Measurements from ENCODE around the gene GIGYF1. TPM values are rescaled to one million over a fixed set of nuclear protein-coding genes. Genes with fewer than 3 reads are reported as not detected.

The GIGYF1 gene
- polyA plus RNA-seq, 1 donor from 2014 or later, result 28.3 TPM

DNA sequence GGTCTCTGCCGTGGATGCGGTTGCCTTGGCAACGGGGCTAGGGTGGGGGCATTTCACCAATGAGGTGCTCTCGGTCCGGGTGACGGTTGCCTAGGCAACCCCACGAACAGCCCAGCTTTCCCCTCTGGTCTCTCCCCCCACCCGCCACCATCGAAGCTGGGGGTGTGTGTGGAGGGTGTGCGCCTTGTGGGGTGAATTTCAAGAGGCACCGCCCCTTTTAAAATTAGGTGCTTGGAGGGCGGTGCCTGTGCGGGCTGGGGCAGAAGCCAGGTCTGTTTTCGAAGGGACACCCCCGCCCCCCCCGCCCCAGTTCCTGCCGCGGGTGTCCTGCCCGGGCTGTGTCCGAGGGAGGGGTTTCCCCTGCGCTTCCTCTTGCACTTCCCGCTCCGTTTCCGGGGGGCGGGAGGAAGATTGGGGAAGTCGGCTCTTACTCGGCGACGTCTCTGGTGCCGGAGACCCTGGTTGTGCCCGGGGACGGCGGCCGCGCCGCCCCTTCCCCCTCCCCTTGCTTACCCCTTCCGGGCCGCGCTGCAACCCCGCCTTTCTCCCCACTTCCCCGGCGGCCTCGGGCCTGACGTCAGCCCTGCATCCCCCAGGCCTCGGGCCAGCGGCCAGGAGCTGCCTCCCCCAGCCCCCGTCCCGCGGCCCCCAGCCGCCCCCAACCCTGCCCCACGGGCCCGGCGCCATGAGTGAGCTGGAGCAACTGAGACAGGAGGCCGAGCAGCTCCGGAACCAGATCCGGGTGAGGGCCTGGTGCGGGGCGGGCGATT, 18.3 kb downstream of the GIGYF1 start:
- H3F3A ChIP-seq (ENCODE audit: insufficient read depth, low read length, poor library complexity, severe bottlenecking), result no peaks in the 10 kb centered on the region
- peak overlapping the region; percentile 97 for H3K9ac ChIP-seq (ENCODE audit: low read length)
- peaks cover 3% of the 10 kb centered on the region for H3K36me3 ChIP-seq (ENCODE audit: insufficient read depth, low read length)
- peak overlapping the region; percentile 73 for H3K27ac ChIP-seq (ENCODE audit: low read length)
- TF ChIP-seq, protein P1, sequence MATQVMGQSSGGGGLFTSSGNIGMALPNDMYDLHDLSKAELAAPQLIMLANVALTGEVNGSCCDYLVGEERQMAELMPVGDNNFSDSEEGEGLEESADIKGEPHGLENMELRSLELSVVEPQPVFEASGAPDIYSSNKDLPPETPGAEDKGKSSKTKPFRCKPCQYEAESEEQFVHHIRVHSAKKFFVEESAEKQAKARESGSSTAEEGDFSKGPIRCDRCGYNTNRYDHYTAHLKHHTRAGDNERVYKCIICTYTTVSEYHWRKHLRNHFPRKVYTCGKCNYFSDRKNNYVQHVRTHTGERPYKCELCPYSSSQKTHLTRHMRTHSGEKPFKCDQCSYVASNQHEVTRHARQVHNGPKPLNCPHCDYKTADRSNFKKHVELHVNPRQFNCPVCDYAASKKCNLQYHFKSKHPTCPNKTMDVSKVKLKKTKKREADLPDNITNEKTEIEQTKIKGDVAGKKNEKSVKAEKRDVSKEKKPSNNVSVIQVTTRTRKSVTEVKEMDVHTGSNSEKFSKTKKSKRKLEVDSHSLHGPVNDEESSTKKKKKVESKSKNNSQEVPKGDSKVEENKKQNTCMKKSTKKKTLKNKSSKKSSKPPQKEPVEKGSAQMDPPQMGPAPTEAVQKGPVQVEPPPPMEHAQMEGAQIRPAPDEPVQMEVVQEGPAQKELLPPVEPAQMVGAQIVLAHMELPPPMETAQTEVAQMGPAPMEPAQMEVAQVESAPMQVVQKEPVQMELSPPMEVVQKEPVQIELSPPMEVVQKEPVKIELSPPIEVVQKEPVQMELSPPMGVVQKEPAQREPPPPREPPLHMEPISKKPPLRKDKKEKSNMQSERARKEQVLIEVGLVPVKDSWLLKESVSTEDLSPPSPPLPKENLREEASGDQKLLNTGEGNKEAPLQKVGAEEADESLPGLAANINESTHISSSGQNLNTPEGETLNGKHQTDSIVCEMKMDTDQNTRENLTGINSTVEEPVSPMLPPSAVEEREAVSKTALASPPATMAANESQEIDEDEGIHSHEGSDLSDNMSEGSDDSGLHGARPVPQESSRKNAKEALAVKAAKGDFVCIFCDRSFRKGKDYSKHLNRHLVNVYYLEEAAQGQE (IDR thresholded peaks at IDR 0.05; ENCODE audit: borderline replicate concordance), result no peak
- TF ChIP-seq POLR2AphosphoS5 (IDR thresholded peaks at IDR 0.05), result peak; percentile 12
- peak; percentile 64 for TF ChIP-seq MXI1 (conservative IDR thresholded peaks at IDR 0.05; ENCODE audit: poor library complexity, severe bottlenecking)
- TF ChIP-seq RAD21 (conservative IDR thresholded peaks at IDR 0.05), result no peak
- H3K4me2 ChIP-seq (ENCODE audit: low read length), result peak overlapping the region; percentile 59
- peaks cover 28% of the 10 kb centered on the region for H3K79me2 ChIP-seq (replicated peaks; ENCODE audit: insufficient read depth, low read length)
- H3K9me2 ChIP-seq (ENCODE audit: insufficient read depth, low read length), result no peaks in the 10 kb centered on the region
- no peaks in the 10 kb centered on the region for H3K27me3 ChIP-seq (ENCODE audit: insufficient read depth, low read depth, low read length)
- no peak overlapping the region for H2AFZ ChIP-seq (ENCODE audit: low read depth, low read length)
- no peaks in the 10 kb centered on the region for H4K20me1 ChIP-seq (ENCODE audit: insufficient read depth)
- peak overlapping the region; percentile 87 for H3K4me3 ChIP-seq (ENCODE audit: low read length)
- H3K9me3 ChIP-seq (ENCODE audit: low read length), result no peaks in the 10 kb centered on the region

DNA sequence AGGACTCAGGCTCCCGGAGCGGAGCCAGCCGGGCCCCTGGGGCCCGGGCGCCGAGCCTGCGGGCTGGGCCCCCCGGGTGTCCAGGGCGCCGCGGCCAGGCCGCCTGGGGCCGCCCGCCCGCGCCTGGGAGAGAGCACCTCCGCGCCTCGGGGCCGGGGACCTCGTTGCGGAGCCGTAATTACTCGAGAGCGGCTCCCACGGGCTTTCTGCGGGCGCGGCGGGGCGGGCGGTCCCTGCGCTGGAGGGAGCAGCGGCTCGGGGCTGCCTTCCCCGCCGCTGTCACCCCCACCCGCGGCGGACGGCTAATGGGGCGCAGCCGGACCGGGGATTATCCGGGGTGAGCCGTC, 19.0 kb downstream of the GIGYF1 start:
- Histone ChIP-seq H3K4me2 (ENCODE audit: low read length) (no peak overlapping the region), H2AFZ (ENCODE audit: low read depth, low read length) (no peak overlapping the region), H3F3A (ENCODE audit: insufficient read depth, low read length, poor library complexity, severe bottlenecking) (no peaks in the 10 kb centered on the region), H3K4me3 (ENCODE audit: low read length) (peak overlapping the region; percentile 87), H3K9me3 (ENCODE audit: low read length) (no peaks in the 10 kb centered on the region), H3K9ac (ENCODE audit: low read length) (peak overlapping the region; percentile 97), H3K9me2 (ENCODE audit: insufficient read depth, low read length) (no peaks in the 10 kb centered on the region), H4K20me1 (ENCODE audit: insufficient read depth) (no peaks in the 10 kb centered on the region), H3K36me3 (ENCODE audit: insufficient read depth, low read length) (peaks cover 3% of the 10 kb centered on the region), H3K79me2 (replicated peaks; ENCODE audit: insufficient read depth, low read length) (peaks cover 28% of the 10 kb centered on the region), H3K27ac (ENCODE audit: low read length) (peak overlapping the region; percentile 88), H3K27me3 (ENCODE audit: insufficient read depth, low read depth, low read length) (no peaks in the 10 kb centered on the region)
- no peak for TF ChIP-seq RAD21 (conservative IDR thresholded peaks at IDR 0.05)
- no peak for TF ChIP-seq EZH2 (IDR thresholded peaks at IDR 0.05; ENCODE audit: borderline replicate concordance, insufficient read depth, low read length, poor library complexity, severe bottlenecking)
- TF ChIP-seq, protein P1 (IDR thresholded peaks at IDR 0.05; ENCODE audit: borderline replicate concordance), result no peak
- TF ChIP-seq, protein P2, sequence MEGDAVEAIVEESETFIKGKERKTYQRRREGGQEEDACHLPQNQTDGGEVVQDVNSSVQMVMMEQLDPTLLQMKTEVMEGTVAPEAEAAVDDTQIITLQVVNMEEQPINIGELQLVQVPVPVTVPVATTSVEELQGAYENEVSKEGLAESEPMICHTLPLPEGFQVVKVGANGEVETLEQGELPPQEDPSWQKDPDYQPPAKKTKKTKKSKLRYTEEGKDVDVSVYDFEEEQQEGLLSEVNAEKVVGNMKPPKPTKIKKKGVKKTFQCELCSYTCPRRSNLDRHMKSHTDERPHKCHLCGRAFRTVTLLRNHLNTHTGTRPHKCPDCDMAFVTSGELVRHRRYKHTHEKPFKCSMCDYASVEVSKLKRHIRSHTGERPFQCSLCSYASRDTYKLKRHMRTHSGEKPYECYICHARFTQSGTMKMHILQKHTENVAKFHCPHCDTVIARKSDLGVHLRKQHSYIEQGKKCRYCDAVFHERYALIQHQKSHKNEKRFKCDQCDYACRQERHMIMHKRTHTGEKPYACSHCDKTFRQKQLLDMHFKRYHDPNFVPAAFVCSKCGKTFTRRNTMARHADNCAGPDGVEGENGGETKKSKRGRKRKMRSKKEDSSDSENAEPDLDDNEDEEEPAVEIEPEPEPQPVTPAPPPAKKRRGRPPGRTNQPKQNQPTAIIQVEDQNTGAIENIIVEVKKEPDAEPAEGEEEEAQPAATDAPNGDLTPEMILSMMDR (IDR thresholded peaks at IDR 0.05; ENCODE audit: poor library complexity, severe bottlenecking), result no peak
- TF ChIP-seq POLR2AphosphoS5 (IDR thresholded peaks at IDR 0.05), result no peak
- no peak for TF ChIP-seq SMC3 (conservative IDR thresholded peaks at IDR 0.05; ENCODE audit: poor library complexity)
- no peak for TF ChIP-seq TAF1 (IDR thresholded peaks at IDR 0.05; ENCODE audit: low read depth)
- TF ChIP-seq EP300 (conservative IDR thresholded peaks at IDR 0.05; ENCODE audit: poor library complexity, severe bottlenecking), result no peak
- TF ChIP-seq MXI1 (conservative IDR thresholded peaks at IDR 0.05; ENCODE audit: poor library complexity, severe bottlenecking), result no peak
